Stimulated activated CD8-positive, alpha-beta memory T cell treated with anti-CD3 and anti-CD28 coated beads, Interleukin-15, amount 100 ng/mL, for 1 hour (primary cell): Measurements from ENCODE around the gene ASF1B.
"Not testable (repeated sequence)": the region's sequence is repeated elsewhere in the genome, so short reads cannot be mapped to it uniquely, and the experiment has no call there.

Experiments
- DNase-seq: peaks from one replicate; pipeline ENCODE4 v3.0.0-alpha.2; 2020; ENCODE audit warnings: low read depth

ASF1B gene

DNA sequence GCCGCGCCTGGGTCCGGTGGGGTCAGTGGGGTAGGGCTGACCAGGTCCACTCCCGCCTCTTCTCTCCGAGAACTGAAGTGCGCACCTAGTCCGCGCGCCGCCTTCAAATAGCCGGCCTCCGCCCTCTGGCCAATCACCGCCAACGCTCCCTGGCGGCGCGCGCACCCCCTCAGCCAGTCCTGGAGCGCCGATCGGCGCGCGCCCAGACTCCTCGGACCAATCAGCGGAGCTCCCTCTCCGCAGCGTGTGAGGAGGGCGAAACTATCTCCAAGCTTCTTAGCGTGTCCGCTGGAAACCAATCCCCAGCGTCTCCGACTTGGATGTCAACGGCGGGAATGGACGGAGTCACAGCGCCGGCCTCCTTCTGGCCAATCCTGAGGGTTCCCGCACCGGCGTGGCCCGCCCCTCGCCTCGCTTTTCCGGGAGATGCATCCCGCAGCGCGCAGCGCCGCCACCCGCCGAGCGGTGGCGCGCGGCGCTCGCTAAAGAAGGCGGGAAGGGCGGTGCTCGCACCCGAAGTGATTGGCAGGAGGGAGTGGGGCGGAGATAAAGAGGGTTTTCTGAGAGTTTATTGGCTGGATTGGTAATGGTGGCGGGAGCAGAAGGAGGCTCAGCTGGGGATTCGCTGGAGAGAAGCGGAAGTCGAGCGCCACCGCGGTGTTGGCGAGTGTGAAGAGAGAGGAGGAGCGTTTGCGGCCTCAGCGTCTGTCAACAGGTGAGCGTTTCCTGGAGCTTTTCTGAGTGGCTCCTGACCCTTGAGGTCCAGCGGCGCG lies at the start of gene ASF1B:
TSS of gene ASF1B (minus strand) at position 81 of the 773 bp plus-strand sequence. CDS start 133 bp downstream, outside the sequence.
- DNase-seq, result peak; percentile 88

DNA sequence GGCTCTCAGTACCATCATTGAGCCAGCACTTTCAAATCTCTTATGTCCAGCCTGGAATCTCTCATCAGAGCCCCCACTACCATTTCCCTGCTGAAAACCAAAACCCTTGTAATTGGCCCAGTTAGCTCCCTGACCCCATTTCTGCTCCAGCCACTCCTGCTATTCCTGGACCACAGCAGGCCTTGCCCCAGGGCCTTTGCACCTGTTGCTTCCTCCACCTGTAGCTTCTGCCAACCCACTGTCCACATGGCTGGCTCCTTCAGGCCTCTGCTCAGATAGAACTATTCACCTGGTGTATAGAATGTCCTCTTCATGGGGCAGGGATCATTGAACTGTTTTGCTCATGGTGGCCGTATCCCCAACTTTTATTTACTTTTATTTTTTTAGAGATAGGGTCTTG lies 49.3 kb upstream of the ASF1B start:
- not testable (repeated sequence) for DNase-seq

DNA sequence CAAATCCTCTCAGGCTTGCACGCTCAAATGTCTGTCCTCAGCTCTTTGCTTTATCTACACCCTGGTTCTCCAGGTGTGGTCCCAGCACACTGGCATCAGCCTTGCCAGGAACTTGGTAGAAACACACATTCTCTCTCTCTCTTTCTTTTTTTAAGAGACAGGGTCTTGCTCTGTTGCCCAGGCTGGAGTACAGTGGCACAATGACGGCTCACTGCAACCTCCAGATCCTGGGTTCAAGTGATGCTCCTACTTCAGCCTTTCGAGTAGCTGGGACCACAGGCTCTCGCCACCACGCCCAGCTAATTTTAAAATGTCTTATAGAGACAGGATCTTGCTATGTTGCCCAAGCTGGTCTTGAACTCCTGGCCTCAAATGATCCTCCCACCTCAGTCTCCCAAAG lies 48.8 kb upstream of the ASF1B start:
- no peak for DNase-seq

DNA sequence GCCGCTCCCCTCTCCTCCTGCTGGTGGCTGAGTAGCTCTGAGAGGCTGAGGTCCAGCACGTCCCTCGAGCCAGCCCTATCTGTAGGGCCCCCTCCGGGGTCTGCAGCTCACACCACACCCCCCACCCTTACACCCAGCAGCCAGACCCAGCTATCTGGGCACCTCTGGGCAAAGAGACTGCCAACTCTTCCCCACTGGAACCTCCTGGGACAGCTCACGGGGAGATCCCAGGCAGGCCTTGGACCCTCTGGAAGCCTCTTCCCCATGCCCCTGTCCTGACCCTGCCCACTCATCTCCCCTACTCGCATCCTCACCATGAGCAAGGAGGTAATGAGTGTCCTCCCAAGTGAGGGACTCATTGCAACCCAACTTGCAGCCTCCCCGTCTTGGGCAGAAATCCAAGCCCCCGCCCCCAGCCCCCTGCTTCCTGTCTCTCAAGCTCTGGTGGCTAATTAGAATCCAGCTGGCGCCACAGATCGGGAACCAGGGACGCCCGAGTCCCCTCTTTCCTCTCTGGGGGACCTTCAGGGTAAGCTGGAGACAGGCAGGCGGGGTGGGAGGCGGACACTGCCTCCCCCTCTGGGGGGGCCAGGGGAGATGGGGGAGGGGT lies 47.5 kb upstream of the ASF1B start:
- DNase-seq, result no peak

DNA sequence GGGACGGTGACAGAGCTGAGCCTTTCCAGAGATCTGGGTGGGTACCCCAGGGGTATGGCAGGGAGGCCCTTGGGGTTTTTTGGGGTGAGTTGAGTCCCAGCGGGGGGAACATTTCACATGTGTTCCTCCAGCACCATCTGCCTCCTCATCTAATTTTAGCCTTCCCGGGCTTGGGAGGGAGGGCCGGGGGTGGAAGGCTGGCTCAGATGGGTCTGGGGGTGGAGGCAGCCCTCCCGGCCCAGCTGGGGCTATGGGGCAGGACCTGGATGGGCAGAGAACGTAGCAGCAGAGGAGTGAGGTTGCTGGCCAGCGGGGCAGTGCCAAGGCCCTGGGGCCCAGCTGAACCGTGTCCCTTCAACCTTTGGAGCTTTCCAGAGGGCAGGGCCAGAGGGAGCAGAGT lies 46.1 kb upstream of the ASF1B start:
- DNase-seq, result no peak

DNA sequence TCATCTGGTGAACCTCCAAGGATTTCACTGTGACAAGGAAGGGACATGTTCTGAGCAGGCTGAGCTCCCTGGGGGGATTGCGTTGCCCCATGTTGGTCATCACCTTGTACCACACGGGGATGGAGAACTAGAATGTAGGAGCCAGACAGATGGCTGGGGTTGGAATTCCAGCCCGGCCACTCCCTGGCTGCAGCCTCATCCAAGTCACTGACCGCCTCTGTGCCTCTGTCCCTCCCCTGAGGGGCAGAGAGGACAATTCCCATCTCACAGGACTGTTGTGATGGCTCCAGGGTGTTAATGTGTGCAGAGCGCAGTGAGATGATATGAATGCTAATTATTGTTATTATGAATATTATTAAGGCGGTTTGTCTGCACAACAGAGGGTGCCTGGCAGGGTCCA lies 45.5 kb upstream of the ASF1B start:
- DNase-seq, result no peak

DNA sequence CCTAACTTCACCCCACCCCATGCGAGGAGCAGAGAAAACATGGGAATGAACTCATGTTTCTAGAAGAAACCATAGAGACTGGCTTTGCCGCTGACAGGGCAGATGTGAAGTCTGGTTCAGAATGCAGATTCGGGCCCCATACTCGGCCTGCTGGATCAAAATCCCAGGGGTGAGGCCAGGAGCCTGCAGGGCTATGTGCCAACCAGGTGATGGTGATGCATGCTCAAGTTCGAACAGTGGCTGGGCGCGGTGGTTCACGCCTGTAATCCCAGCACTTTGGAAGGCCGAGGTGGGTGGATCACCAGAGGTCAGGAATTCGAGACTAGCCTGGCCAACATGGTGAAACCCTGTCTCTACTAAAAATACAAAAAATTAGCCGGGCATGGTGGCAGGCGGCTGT lies 44.8 kb upstream of the ASF1B start:
- DNase-seq, result not testable (repeated sequence)

DNA sequence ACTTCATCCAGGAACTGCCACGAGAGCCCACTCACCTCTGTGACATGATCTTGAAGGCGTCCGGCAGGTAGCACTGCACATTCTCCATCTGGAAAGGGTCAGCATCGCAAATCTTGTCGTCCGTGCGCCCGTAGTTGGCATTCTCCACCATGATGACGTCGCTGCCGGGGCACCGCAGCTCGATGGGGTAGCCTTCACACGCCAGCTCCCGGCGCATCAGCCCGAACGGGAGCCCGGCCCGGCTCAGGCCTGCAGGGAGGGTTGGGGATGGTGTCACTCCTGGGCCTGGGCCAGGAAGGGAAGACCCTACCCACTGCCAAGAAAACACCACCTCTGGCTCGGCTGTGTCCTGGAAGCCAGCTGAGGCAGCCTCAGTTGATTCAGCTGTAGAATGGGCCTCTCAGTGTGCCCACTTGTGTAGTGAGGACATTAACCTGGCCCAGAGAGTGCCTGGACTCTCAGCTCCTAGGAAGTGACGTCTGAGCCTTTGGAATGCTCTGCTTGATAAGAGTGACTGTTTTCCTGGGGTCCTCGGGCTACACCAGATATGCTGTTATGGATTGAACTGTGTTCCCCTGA lies 41.2 kb upstream of the ASF1B start:
- DNase-seq, result no peak

DNA sequence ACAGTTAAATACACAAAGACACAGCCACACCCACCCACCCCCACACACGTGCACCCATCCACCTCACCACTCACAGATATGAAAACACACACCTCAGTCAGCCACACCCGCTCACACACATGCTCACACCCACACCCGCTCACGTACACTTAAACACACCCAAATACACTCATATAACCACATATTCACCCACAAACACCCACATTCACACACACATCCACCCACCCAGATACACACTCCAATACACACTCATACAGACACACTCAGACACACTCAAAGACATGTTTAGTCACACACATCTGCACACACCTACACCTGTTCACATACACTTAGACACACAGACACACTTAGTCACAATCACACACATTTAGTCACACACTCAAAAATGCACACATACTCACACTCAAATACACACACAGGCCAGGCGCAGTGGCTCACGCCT lies 39.0 kb upstream of the ASF1B start:
- no peak for DNase-seq

DNA sequence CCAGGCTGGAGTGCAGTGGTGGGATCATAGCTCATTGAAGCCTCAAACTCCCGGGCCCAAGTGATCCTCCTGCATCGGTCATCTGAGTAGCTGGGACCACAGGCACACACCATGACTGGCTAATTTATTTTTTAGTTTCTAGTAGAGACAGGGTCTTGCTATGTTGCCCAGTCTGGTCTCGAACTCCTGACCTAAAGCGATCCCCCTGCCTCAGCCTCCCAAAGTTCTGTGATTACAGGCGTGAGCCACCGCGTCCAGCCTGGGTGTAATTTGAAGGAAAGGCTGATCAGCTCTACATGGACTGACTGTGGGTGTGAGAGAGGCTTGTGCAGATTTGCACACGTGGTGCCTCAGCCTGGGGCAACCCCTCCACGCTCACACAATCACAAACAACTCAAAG lies 38.5 kb upstream of the ASF1B start:
- DNase-seq, result no peak

DNA sequence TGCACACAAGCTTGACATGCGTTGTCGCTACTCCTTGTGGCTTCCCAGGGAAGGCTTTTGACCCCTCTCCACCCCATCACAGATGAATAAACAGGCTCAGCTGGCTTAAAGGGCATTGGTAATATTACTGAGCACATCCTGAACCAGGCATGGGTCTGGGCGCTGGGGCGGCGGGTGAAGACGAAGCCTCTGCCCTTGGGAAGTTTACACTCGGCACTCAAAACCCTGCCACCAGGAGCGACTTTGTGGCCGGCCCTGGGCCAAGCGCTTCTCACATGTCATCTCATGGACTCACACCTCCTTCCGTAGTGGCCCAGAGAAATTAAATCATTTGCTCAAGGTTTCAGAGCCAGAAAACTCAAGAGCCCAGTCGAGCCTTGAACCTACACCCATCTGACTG lies 32.6 kb upstream of the ASF1B start:
- DNase-seq, result no peak

DNA sequence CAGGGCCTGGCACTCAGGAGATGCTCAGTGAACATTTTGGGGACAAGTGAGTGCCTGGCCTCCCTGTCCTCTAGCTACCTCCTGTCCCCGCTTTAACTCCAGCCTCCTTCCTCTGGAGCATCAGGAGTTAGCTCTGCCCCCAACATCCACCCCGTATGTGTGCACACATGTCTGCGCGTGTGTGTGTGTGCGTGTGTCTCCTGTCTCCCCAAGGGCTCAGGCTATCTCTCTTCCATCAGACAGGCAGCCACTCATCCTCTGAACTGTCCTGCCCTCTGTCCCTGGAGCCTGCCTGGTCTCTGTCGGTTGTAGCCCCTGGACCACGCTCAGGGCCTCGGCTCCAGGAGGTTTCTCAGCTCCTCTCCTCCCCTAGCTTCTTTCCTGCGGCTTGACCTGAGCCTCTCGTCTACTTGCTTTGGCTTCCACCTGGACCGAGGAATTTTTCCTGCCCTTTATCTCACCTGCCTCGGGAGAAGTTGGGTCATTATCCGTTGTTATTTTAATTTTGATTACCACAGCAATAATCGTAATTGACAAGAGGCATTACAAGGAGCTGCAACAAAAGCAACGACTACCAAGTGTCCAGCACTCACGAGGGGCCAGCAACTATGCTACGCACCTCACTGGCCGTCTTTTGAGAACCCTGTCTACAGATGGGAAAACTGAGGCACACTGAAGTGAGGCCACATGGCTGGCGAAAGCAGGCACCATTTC lies 32.0 kb upstream of the ASF1B start:
- no peak for DNase-seq

DNA sequence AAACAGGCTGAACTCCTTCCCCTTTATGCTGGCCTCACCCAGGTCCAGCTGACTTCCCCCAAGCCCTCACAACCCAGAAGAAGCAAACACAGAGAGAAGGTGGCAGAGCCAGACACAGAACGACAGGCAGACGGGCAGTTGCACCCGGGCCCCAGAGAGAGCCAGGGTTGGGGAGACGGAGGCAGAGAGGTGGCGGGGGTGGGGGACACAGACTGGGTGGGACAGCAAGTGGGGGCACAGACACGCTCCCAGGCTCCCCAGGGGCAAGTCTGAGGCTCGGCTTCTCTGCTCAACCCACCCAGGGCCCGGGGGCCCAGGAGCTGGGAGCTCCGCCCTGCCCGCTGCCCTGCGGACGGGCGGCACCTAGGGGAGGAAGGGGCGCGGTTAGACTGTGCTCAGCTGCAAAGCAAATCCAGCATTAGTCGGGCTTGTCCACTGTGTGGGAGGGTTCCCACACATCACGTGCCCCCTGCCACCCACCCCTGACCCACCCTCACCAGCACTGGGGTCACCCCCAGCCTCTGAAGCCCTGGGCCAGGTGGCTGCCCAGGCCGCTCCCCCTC lies 31.3 kb upstream of the ASF1B start:
- no peak for DNase-seq

DNA sequence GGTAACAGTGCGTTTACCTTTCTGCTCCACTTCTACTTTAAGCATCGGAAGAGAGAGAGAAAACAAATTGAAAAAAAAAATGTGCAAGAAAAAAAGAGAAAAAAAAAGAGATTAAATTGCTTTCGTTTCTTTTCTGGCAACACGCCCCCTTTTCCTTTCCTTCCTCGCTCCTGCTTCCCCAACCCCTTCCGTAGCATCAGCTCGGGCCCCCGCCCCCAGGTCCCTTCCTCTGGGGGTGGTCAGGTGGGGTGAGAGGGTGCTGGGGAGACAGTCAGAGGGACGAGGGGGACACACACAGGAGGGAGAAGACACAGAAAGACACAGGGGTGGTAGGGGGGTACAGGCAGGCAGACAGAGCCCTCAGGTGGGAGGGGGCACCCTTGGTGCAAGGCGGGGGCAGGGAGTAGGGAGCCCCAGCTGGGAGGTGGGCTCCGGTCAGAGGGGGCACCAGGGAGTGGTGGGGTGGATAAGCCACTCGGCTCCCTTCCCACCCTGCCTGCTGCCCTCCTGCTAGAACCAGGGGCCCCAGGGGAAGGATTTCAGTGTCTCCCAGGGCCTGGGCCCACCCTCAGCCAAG lies 30.7 kb upstream of the ASF1B start:
- DNase-seq, result no peak

DNA sequence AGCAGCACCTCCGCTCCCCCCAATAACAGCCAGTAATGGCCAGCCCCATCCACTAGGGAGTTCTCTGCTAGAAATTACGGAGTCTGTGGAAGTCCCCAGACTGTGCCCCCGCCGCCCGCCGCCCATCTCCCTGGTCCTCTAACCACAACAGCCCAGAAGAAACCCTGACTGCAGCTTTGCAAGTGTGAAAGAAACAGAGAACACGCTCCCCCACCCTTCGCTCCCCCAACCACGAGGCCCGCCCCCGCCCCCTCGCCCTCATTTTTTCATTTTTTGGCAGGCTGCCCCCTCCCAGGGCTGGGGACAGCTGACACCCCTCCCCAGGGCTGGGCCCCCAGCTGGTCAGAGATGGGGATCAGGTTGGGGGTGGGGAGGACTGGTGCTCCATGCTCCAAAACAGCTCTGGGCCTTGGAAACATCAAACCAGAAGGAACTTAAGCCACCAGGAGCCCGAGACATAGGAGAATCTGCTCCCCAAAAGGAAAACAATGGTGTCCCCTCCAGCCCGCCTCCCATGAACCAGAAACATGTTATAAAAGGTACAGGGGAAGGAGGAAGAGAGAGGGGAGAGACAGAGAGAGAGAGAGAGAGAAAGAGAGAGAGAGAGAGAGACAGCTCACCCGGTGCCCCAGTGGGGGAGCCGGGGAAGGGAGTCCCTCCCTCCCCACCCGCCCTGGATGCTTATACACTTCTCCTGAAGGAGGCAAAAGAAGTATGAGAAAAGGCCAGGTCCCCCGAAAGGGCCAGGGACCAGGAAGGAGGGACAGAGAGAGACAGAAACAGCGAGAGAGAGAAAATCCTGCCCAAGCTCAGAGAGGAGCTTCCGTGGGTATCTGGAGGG lies 29.8 kb upstream of the ASF1B start:
- no peak for DNase-seq

DNA sequence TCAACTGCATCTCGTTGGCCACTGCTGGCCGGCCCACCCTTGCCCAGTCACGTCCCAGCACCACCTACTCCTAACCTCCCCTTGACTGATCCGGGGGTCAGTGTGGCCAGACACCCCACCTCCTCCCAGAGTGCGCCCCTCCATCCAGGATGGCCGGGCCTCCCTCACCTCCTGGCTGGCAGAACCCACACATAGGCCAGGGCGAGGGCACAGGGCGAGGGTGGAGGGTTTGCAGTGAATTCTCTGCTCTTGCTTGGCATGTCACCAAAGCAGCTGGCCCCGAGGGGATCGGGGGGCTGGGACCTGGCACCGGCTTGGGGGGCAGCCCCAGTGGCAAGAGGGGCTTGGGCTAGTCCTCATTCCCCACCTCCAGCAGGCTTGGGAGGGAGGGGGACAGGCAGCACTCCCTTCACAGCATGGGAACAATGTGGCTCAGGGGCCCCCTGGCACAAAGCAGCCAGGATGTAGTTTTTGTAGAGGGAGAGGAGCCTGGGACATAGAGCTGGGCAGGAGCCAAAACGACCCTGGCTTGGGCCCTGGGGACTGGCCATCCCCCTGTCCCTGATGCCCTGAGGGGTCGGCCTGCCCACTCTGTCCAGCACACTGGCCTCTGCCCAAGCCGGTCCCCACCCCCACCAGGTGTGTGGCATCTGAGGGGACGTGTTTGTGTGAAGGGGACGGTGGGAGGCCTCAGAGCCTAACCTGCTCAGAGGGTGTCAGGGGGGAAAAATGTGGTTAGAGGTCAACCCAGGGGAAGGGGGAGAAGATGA lies 28.5 kb upstream of the ASF1B start:
- DNase-seq, result no peak

DNA sequence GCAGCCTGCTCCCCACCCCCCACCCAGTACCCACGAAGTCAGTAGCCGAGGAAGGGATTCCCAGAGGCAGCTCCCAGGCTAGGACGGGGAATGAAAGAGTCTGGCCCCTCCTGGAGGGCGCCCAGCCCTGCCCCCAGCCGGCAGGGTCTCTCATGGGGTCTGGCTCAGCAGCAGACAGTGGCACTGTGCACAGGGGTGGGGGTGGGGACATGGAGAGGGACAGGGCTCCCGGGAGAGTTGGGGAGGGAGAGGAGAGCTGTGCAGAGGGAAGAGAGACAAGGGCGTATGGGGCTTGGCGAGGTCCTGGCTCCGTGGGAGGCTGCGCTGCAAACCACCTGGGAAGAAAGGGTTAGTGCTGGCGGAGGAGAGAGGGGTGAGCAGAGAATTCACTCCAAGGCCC lies 27.7 kb upstream of the ASF1B start:
- DNase-seq, result no peak

DNA sequence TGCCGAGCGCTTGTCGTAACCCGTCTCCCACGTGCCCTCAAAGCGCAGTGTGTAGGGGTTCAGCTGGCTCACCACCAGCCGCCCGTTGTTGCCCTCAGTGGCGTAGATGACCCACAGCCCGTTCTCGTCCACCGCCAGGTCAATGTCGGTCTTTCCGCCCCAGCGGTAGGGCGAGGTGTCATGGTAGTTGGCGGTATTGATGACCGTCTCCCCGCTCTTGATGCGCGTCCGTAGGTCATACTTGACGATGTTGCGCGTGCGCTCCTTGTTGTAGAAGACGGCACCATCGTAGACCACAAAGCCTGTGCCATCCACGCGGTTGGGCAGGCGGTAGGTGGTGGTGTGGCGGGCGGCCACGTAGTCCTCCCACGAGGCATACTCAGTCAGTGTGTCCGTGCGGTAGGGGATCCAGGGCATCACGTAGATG lies 26.5 kb upstream of the ASF1B start:
- no peak for DNase-seq

DNA sequence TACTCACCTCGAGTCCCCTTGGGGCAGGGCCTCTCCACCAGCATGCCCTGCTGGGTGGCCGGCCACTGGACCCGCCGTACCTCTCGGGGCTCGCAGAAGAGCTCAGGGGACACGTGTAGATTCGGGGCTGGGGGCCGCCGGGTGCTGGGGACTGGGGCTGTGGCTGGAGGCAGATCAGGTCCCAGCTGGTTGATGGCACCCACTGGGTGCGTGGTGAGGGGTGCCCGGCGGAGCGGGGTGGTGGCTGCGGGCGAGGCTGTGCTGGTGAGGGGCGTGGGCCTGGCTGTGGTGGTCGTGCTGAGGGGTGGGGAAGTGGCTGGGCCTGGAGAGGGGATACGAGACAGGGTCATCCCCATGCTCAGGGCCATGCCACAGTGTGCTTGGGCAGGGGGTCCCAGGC lies 24.9 kb upstream of the ASF1B start:
- DNase-seq, result no peak

DNA sequence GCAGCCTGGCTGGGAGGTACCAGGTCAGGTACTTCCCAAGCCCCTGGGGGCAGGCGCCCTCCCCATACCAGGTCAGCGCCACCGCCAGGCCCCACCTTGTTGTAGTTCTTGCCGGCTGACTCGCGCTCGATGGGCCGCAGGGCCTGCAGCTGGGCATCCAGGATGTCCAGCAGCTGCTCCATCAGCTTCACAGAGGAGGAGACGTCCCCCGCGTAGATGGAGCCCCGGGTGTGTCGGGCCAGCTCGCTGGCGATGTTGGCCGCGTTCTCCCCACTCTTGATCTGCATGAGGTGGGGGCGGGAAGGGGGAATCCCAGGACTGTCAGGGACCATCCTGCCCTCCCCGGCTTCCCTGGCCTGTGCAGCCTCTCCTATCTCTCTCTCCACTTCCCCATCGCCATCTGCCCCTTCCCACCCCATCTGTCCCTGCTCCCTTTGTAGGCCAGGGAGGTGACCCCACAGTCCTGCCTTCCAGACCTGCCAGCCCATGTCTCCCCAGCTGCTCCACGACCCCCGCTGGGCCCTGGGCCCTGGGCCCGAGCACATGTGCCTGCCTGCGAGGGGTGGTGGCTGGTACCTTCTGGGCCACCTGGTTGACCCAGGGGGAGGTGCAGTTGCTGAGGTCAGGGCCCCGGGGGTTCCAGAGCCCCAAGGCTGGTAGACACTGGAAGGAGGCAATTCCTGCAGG lies 23.8 kb upstream of the ASF1B start:
- no peak for DNase-seq
